GM19193 (cell line): ENCODE data around the gene TMX4.

Source experiments
- POLR2A ChIP-seq: IDR thresholded peaks from 4 replicates; pipeline ENCODE4 v1.6.1; 2011; ENCODE audit not compliant: insufficient read depth, insufficient read length; ENCODE audit errors: extremely low read depth

The TMX4 gene

GRCh38 chr20:8033151-8033841 lies 13.7 kb upstream of the TMX4 start:
- TF ChIP-seq POLR2A: no peak

GRCh38 chr20:8032499-8032898 lies 12.9 kb upstream of the TMX4 start:
- no peak for TF ChIP-seq POLR2A

- no peak for TF ChIP-seq POLR2A
Measured at GRCh38 chr20:8021541-8022269, 2.1 kb upstream of the TMX4 start.

GRCh38 chr20:8020314-8021079 lies 936 bp upstream of the TMX4 start:
- no peak for TF ChIP-seq POLR2A

GRCh38 chr20:8019998-8020247 lies 362 bp upstream of the TMX4 start:
- TF ChIP-seq POLR2A: no peak

- TF ChIP-seq POLR2A: no peak
Measured at GRCh38 chr20:8018958-8019245, 659 bp downstream of the TMX4 start.

GRCh38 chr20:8012724-8013123 lies 6.8 kb downstream of the TMX4 start:
- no peak for TF ChIP-seq POLR2A

- no peak for TF ChIP-seq POLR2A
Measured at GRCh38 chr20:8008733-8009132, 10.8 kb downstream of the TMX4 start.

- TF ChIP-seq POLR2A: no peak
Measured at GRCh38 chr20:8007490-8007889, 12.1 kb downstream of the TMX4 start.

GRCh38 chr20:8005575-8006366 lies 13.8 kb downstream of the TMX4 start:
- TF ChIP-seq POLR2A: no peak

- no peak for TF ChIP-seq POLR2A
Measured at GRCh38 chr20:8005033-8005432, 14.5 kb downstream of the TMX4 start.

- TF ChIP-seq POLR2A: no peak
Measured at GRCh38 chr20:8002056-8002455, 17.5 kb downstream of the TMX4 start.

GRCh38 chr20:8000796-8001195 lies 18.8 kb downstream of the TMX4 start:
- no peak for TF ChIP-seq POLR2A

GRCh38 chr20:7996898-7997297 lies 22.7 kb downstream of the TMX4 start:
- TF ChIP-seq POLR2A: no peak

GRCh38 chr20:7994809-7995208 lies 24.8 kb downstream of the TMX4 start:
- no peak for TF ChIP-seq POLR2A
